GM18505 (cell line): ENCODE results near the gene HIC2.
"Not testable (repeated sequence)": the region's sequence is repeated elsewhere in the genome, so short reads cannot be mapped to it uniquely, and the experiment has no call there.

ENCODE experiments used
- ATAC-seq: cut with Tn5 transposase; IDR thresholded peaks from one replicate; pipeline ENCODE4 v1.9.1; 2021; ENCODE audit not compliant: unreplicated experiment
- POLR2A ChIP-seq: IDR thresholded peaks from 4 replicates; pipeline ENCODE4 v1.6.1; 2011; ENCODE audit warnings: borderline replicate concordance; ENCODE audit not compliant: insufficient read depth, insufficient read length; ENCODE audit errors: extremely low read depth

HIC2 gene

GRCh38 chr22:21434378-21435233, 17.4 kb downstream of the HIC2 start:
- not testable (repeated sequence) for ATAC-seq

GRCh38 chr22:21435998-21436810, 19.0 kb downstream of the HIC2 start:
- not testable (repeated sequence) for ATAC-seq

- not testable (repeated sequence) for ATAC-seq
These were observed 20.8 kb downstream of the HIC2 start for GRCh38 chr22:21438013-21438412.

- ATAC-seq = not testable (repeated sequence)
These were observed 23.0 kb downstream of the HIC2 start for GRCh38 chr22:21440018-21440636.

GRCh38 chr22:21440676-21441075, 23.5 kb downstream of the HIC2 start:
- not testable (repeated sequence) for ATAC-seq

- not testable (repeated sequence) for ATAC-seq
These were observed 24.0 kb downstream of the HIC2 start for GRCh38 chr22:21441170-21441569.

- ATAC-seq = not testable (repeated sequence)
These were observed 25.0 kb downstream of the HIC2 start for GRCh38 chr22:21442123-21442522.

GRCh38 chr22:21442646-21443045, 25.5 kb downstream of the HIC2 start:
- not testable (repeated sequence) for ATAC-seq

GRCh38 chr22:21443057-21443734, 26.0 kb downstream of the HIC2 start:
- TF ChIP-seq POLR2A = no peak
- ATAC-seq = no peak

GRCh38 chr22:21443735-21444421, 26.7 kb downstream of the HIC2 start:
- ATAC-seq = no peak
- no peak for TF ChIP-seq POLR2A

- TF ChIP-seq POLR2A = no peak
- no peak for ATAC-seq
These were observed 27.7 kb downstream of the HIC2 start for GRCh38 chr22:21444701-21445436.

- no peak for ATAC-seq
- no peak for TF ChIP-seq POLR2A
These were observed 28.4 kb downstream of the HIC2 start for GRCh38 chr22:21445437-21446127.
